Brain microvascular endothelial cell (primary cell): ENCODE results near the gene MSI1.

Experiments used
- DNase-seq: peaks from one replicate; pipeline ENCODE4 v3.0.0-alpha.2; 2020
- H3K27ac ChIP-seq: fragments of 250-450 bp; sonication (Bioruptor Pico); 2 replicates; pipeline ENCODE4 v1.5.1; 2020; ENCODE audit warnings: mild to moderate bottlenecking, moderate library complexity
- H3K27me3 ChIP-seq: fragments of 250-450 bp; sonication (Bioruptor Pico); replicated peaks from 2 replicates; pipeline ENCODE4 v1.5.1; 2020; ENCODE audit warnings: mild to moderate bottlenecking
- H3K36me3 ChIP-seq: fragments of 250-450 bp; sonication (Bioruptor Pico); replicated peaks from 2 replicates; pipeline ENCODE4 v1.5.1; 2020; ENCODE audit warnings: mild to moderate bottlenecking
- H3K4me3 ChIP-seq: 2 replicates; pipeline ENCODE4 v1.5.1; 2011; ENCODE audit warnings: low read depth, mild to moderate bottlenecking, control low read depth, low read length, moderate library complexity
- in situ Hi-C: cut with HindIII; loops from 2 replicates; pipeline ENCODE4 v1.10.0; 2017; ENCODE audit warnings: low sequenced_read_pairs, low pct_ligation_motif_present
- TF ChIP-seq, protein P1 (sequence below): IDR thresholded peaks from 2 replicates; pipeline ENCODE4 v1.5.1; 2011; ENCODE audit warnings: low read depth, mild to moderate bottlenecking, moderate library complexity, low read length, control low read depth, inconsistent platforms; ENCODE audit errors: missing control alignments

The MSI1 gene

GRCh38 chr12:120292661-120293531 lies 76.1 kb downstream of the MSI1 start, which contains the start of gene RNU4-1:
Gene RNU4-1 (minus strand): TSS chr12:120293237.
- TF ChIP-seq, protein P1, sequence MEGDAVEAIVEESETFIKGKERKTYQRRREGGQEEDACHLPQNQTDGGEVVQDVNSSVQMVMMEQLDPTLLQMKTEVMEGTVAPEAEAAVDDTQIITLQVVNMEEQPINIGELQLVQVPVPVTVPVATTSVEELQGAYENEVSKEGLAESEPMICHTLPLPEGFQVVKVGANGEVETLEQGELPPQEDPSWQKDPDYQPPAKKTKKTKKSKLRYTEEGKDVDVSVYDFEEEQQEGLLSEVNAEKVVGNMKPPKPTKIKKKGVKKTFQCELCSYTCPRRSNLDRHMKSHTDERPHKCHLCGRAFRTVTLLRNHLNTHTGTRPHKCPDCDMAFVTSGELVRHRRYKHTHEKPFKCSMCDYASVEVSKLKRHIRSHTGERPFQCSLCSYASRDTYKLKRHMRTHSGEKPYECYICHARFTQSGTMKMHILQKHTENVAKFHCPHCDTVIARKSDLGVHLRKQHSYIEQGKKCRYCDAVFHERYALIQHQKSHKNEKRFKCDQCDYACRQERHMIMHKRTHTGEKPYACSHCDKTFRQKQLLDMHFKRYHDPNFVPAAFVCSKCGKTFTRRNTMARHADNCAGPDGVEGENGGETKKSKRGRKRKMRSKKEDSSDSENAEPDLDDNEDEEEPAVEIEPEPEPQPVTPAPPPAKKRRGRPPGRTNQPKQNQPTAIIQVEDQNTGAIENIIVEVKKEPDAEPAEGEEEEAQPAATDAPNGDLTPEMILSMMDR: no peak
- H3K27me3 ChIP-seq: no peaks in the 10 kb centered on the region
- peak; percentile 93 for DNase-seq
- H3K36me3 ChIP-seq: no peaks in the 10 kb centered on the region
- in situ Hi-C loops: no loop called here
- peak within 1 kb of the TSS; percentile 100 for H3K27ac ChIP-seq
- peak within 1 kb of the TSS; percentile 55 for H3K4me3 ChIP-seq

GRCh38 chr12:120292411-120292660 lies 76.6 kb downstream of the MSI1 start:
- Histone ChIP-seq H3K27me3 (no peaks in the 10 kb centered on the region), H3K27ac (peak overlapping the region; percentile 100), H3K36me3 (no peaks in the 10 kb centered on the region), H3K4me3 (peak overlapping the region; percentile 55)
- no peak for DNase-seq
- in situ Hi-C loops: no loop called here
- TF ChIP-seq, protein P1: no peak
